Stomach (tissue), 9 donors: ENCODE results near the gene ST6GALNAC3. TPM values are rescaled to one million over a fixed set of nuclear protein-coding genes. Genes with fewer than 3 reads are reported as not detected.
A peak's percentile ranks its signal among the peaks of the same experiment; 100 is the strongest.

Experiments used
- DNase-seq, 2 donors: peaks; one replicate each; pipeline versions ENCODE4 v3.0.0 to v3.0.0-alpha.2; 2013 to 2019
- H3K27ac ChIP-seq, 5 donors: fragments of 200-600 bp in 4 of 5; sonication (generic) in 4 of 5; one replicate each; pipeline ENCODE4 v1.5.1; 2013 to 2019; ENCODE audit warnings: mild to moderate bottlenecking in 1 of 5, moderate library complexity in 1 of 5
- H3K27me3 ChIP-seq, 3 donors: fragments of 200-600 bp; sonication (generic); one replicate each; pipeline ENCODE4 v1.5.1; 2017 to 2019; ENCODE audit warnings: mixed run types in 1 of 3
- H3K36me3 ChIP-seq, 4 donors: fragments of 200-600 bp; sonication (generic); 1 replicate in 3 of 4; 2 replicates in 1 of 4; pipeline ENCODE4 v1.5.1; 2016 to 2019
- H3K4me1 ChIP-seq, 4 donors: fragments of 200-600 bp; sonication (generic); one replicate each; pipeline ENCODE4 v1.5.1; 2016 to 2019
- H3K4me3 ChIP-seq, 4 donors: fragments of 200-600 bp; sonication (generic) in 3 of 4; one replicate each; pipeline ENCODE4 v1.5.1; 2016 to 2019; ENCODE audit warnings: mild to moderate bottlenecking in 1 of 4
- H3K9me3 ChIP-seq, 4 donors: fragments of 200-600 bp; sonication (generic); one replicate each; pipeline ENCODE4 v1.5.1; 2016 to 2019
- CTCF ChIP-seq, 7 experiments: fragments of 450-650 bp in 4 of 7; fragments of 200-600 bp in 3 of 7; sonication (generic) in 3 of 7; IDR thresholded peaks; one replicate each; pipeline ENCODE4 v1.5.1; 2016 to 2019; ENCODE audit warnings: antibody characterized with exemption in 7 of 7, control low read depth in 2 of 7, mild to moderate bottlenecking in 1 of 7
- EP300 ChIP-seq: sonication (generic); formaldehyde crosslinking; IDR thresholded peaks from one replicate; pipeline ENCODE4 v1.6.1; 2017; ENCODE audit warnings: antibody characterized with exemption
- POLR2A ChIP-seq, 4 donors: fragments of 450-650 bp; IDR thresholded peaks; one replicate each; pipeline ENCODE4 v1.6.1; 2016; ENCODE audit warnings: antibody characterized with exemption in 4 of 4, control low read depth in 2 of 4, mild to moderate bottlenecking in 1 of 4, moderate library complexity in 1 of 4
- POLR2AphosphoS5 ChIP-seq, 3 donors: sonication (generic); formaldehyde crosslinking; IDR thresholded peaks; one replicate each; pipeline ENCODE4 v1.6.1; 2016; ENCODE audit warnings: antibody characterized with exemption in 3 of 3
- WGBS, 5 donors: extraction: QIAGEN DNeasy Blood & Tissue Kit in 3 of 5; methylation state at CpG; one replicate each; pipeline versions ENCODE4 v1.1.5 to v1.1.7; 2013 to 2018; 5-methylcytosine and 5-hydroxymethylcytosine counted together
- intact Hi-C: fragments of 100-400 bp; cut with DNase I; formaldehyde crosslinking; loops from one replicate; pipeline ENCODE4 v1.15.1; 2023; ENCODE audit warnings: low total_unique reads
- polyA plus RNA-seq, 3 donors: library from polyadenylated mRNA; stranded (reverse); fragments of 200-250 nt; gene quantifications; one replicate each; pipeline ENCODE4 v1.2.3, GENCODE V29; 2013
- total RNA-seq, 5 donors: library from RNA; depleted of rRNA; stranded (reverse); fragments of >200 nt; gene quantifications; one replicate each; pipeline versions ENCODE4 v1.1.0 to v1.2.3, GENCODE V29; 2014 to 2016
- donor health status: healthy with polysubstance abuse.
- donor health status: Bipolar disorder and iron deficiency.
- donor health status: healthy.

The ST6GALNAC3 gene
- total and polyA plus RNA-seq, 8 donors, result under 0.01 to 21.7 (median 1.2) TPM; not detected in 1

GRCh38 chr1:76266762-76267161 is 192.2 kb downstream of the ST6GALNAC3 start:
- TF ChIP-seq EP300 (no peak), POLR2AphosphoS5 (IDR thresholded peaks at IDR 0.05) (no peak), POLR2A (IDR thresholded peaks at IDR 0.05) (no peak), CTCF (IDR thresholded peaks at IDR 0.05) (no peak)
- WGBS, 5 donors, result 85 to 90% (median 87%) methylated on average over 4 of the region's 4 CpGs
- intact Hi-C loops, result no loop called here
- Histone ChIP-seq H3K9me3 (no peaks in the 10 kb centered on the region), H3K36me3 (no peaks in the 10 kb centered on the region), H3K4me3 (no peak overlapping the region), H3K4me1 (peaks cover 0 to 10% (median 2%) of the 10 kb centered on the region in 4 donors), H3K27ac (no peak overlapping the region), H3K27me3 (no peaks in the 10 kb centered on the region)
- DNase-seq, result no peak

GRCh38 chr1:76267631-76268030 is 193.1 kb downstream of the ST6GALNAC3 start:
- DNase-seq, result no peak
- H3K36me3 ChIP-seq, result no peaks in the 10 kb centered on the region
- no peak for TF ChIP-seq EP300
- no peak for TF ChIP-seq POLR2AphosphoS5 (IDR thresholded peaks at IDR 0.05)
- no peak overlapping the region for H3K4me3 ChIP-seq
- peaks cover 0 to 10% (median 2%) of the 10 kb centered on the region in 4 donors for H3K4me1 ChIP-seq
- H3K27ac ChIP-seq, result no peak overlapping the region
- no peaks in the 10 kb centered on the region for H3K27me3 ChIP-seq
- 82 to 93% (median 86%) methylated on average over 2 of the region's 2 CpGs for WGBS, 5 donors
- intact Hi-C loops, result no loop called here
- H3K9me3 ChIP-seq, result no peaks in the 10 kb centered on the region

GRCh38 chr1:76268341-76268740 is 193.8 kb downstream of the ST6GALNAC3 start:
- H3K9me3 ChIP-seq, result no peaks in the 10 kb centered on the region
- H3K36me3 ChIP-seq, result no peaks in the 10 kb centered on the region
- no peak for DNase-seq
- 19 to 42% (median 34%) methylated on average over 2 of the region's 2 CpGs for WGBS, 5 donors
- peaks cover 0 to 10% (median 2%) of the 10 kb centered on the region in 4 donors for H3K4me1 ChIP-seq
- H3K27ac ChIP-seq, result peak overlapping the region in 1 of 5 donors; percentile 0
- no peak for TF ChIP-seq EP300
- TF ChIP-seq POLR2AphosphoS5 (IDR thresholded peaks at IDR 0.05), result no peak
- TF ChIP-seq POLR2A (IDR thresholded peaks at IDR 0.05), result no peak
- TF ChIP-seq CTCF (IDR thresholded peaks at IDR 0.05), result no peak
- intact Hi-C loops, result no loop called here
- H3K4me3 ChIP-seq, result no peak overlapping the region
- no peaks in the 10 kb centered on the region for H3K27me3 ChIP-seq

GRCh38 chr1:76269155-76269554 is 194.6 kb downstream of the ST6GALNAC3 start:
- H3K27me3 ChIP-seq, result no peaks in the 10 kb centered on the region
- DNase-seq, result peak in 1 of 2 donors; percentile 65
- no peak for TF ChIP-seq EP300
- TF ChIP-seq POLR2AphosphoS5 (IDR thresholded peaks at IDR 0.05), result no peak
- no peak for TF ChIP-seq POLR2A (IDR thresholded peaks at IDR 0.05)
- TF ChIP-seq CTCF (IDR thresholded peaks at IDR 0.05), result no peak
- no peaks in the 10 kb centered on the region for H3K9me3 ChIP-seq
- H3K36me3 ChIP-seq, result no peaks in the 10 kb centered on the region
- intact Hi-C loops, result no loop called here
- H3K27ac ChIP-seq, result no peak overlapping the region
- 34 to 54% (median 41%) methylated on average over 2 of the region's 2 CpGs for WGBS, 5 donors
- peaks cover 0 to 10% (median 2%) of the 10 kb centered on the region in 4 donors for H3K4me1 ChIP-seq
- no peak overlapping the region for H3K4me3 ChIP-seq

- no peak overlapping the region for H3K27ac ChIP-seq
- peaks cover 0 to 4% (median 0%) of the 10 kb centered on the region in 4 donors for H3K4me1 ChIP-seq
- WGBS, 5 donors, result 97 to 100% (median 97%) methylated on average over 1 of the region's 1 CpG
- TF ChIP-seq POLR2A (IDR thresholded peaks at IDR 0.05), result no peak
- TF ChIP-seq POLR2AphosphoS5 (IDR thresholded peaks at IDR 0.05), result no peak
- TF ChIP-seq EP300, result no peak
- H3K4me3 ChIP-seq, result no peak overlapping the region
- no peaks in the 10 kb centered on the region for H3K27me3 ChIP-seq
- no peaks in the 10 kb centered on the region for H3K9me3 ChIP-seq
- intact Hi-C loops, result no loop called here
- no peak for DNase-seq
- H3K36me3 ChIP-seq, result no peaks in the 10 kb centered on the region
Measured at GRCh38 chr1:76274302-76274701, 199.8 kb downstream of the ST6GALNAC3 start.
